ENCODE results near the gene POM121C.

DNA sequence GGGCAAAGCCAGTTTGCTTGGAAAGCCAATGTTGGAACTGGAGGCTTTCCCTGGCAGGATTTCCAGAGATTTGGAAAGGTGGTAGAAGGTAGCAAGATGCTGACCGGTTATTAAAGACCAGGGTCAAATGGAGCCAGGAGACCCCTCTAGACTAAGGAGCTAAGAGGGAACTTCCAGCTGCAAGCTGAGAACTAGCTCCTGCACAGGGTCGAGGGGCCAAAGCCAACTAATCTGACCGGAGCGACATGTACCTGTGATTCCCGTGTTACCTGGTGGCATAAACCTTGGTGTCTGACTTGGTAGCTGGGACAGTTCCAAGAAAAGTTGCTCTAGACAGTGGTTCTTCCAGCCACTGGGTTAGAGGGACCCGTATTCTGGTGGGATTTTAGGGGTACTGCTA lies 47.8 kb upstream of the POM121C start:
- TF ChIP-seq, protein P1, sequence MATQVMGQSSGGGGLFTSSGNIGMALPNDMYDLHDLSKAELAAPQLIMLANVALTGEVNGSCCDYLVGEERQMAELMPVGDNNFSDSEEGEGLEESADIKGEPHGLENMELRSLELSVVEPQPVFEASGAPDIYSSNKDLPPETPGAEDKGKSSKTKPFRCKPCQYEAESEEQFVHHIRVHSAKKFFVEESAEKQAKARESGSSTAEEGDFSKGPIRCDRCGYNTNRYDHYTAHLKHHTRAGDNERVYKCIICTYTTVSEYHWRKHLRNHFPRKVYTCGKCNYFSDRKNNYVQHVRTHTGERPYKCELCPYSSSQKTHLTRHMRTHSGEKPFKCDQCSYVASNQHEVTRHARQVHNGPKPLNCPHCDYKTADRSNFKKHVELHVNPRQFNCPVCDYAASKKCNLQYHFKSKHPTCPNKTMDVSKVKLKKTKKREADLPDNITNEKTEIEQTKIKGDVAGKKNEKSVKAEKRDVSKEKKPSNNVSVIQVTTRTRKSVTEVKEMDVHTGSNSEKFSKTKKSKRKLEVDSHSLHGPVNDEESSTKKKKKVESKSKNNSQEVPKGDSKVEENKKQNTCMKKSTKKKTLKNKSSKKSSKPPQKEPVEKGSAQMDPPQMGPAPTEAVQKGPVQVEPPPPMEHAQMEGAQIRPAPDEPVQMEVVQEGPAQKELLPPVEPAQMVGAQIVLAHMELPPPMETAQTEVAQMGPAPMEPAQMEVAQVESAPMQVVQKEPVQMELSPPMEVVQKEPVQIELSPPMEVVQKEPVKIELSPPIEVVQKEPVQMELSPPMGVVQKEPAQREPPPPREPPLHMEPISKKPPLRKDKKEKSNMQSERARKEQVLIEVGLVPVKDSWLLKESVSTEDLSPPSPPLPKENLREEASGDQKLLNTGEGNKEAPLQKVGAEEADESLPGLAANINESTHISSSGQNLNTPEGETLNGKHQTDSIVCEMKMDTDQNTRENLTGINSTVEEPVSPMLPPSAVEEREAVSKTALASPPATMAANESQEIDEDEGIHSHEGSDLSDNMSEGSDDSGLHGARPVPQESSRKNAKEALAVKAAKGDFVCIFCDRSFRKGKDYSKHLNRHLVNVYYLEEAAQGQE (IDR thresholded peaks at IDR 0.05; ENCODE audit: insufficient read depth in 1 of 2, low read depth in 2 of 2, low read length in 2 of 2): no peak
- TF ChIP-seq POLR2AphosphoS5 (IDR thresholded peaks at IDR 0.05; ENCODE audit: low read depth, low read length): no peak

Data from PFSK-1 (cell line).